ENCODE results near the gene RYK.

RYK gene

GRCh38 chr3:134232951-134233350 is 17.7 kb downstream of the RYK start:
- no peaks in the 10 kb centered on the region for H3K9me3 Mint-ChIP-seq
- H3K4me1 Mint-ChIP-seq: peaks cover 32% of the 10 kb centered on the region
- H3K4me3 Mint-ChIP-seq: no peak overlapping the region
- H3K27ac Mint-ChIP-seq: no peak overlapping the region
- TF ChIP-seq CTCF (IDR thresholded peaks at IDR 0.05; ENCODE audit: unreplicated experiment in 3 of 3): no peak
- H3K27me3 Mint-ChIP-seq (ENCODE audit: low read depth): no peaks in the 10 kb centered on the region
- peaks cover 4% of the 10 kb centered on the region for H3K36me3 Mint-ChIP-seq (ENCODE audit: low read depth)

DNA sequence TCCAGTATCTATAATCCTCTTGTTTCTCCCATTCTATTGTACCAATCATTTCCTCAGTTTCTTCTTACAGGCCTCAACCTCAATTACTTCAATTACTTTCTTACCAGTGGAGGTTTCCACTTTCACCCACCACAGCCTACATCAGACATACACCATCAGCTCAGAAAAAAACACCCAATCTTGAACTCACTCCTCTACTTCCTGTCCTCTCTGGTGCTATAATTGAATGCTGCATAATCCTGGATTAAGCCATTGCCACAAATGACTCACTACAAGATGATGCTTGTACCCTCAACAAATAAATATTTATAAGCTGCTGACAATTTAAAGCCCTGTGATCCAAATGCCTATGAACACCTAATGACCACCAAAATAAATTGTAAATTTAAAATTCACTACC is 18.5 kb downstream of the RYK start:
- no peak for TF ChIP-seq CTCF (IDR thresholded peaks at IDR 0.05; ENCODE audit: unreplicated experiment in 3 of 3)
- Mint-ChIP-seq H3K27me3 (ENCODE audit: low read depth) (no peaks in the 10 kb centered on the region), H3K4me1 (peaks cover 24% of the 10 kb centered on the region), H3K36me3 (ENCODE audit: low read depth) (peaks cover 5% of the 10 kb centered on the region), H3K4me3 (no peak overlapping the region), H3K27ac (no peak overlapping the region), H3K9me3 (no peaks in the 10 kb centered on the region)

- TF ChIP-seq CTCF (IDR thresholded peaks at IDR 0.05; ENCODE audit: unreplicated experiment in 3 of 3): no peak
- peaks cover 17% of the 10 kb centered on the region for H3K4me1 Mint-ChIP-seq
- H3K27me3 Mint-ChIP-seq (ENCODE audit: low read depth): no peaks in the 10 kb centered on the region
- H3K27ac Mint-ChIP-seq: no peak overlapping the region
- no peaks in the 10 kb centered on the region for H3K9me3 Mint-ChIP-seq
- H3K4me3 Mint-ChIP-seq: no peak overlapping the region
- H3K36me3 Mint-ChIP-seq (ENCODE audit: low read depth): peaks cover 5% of the 10 kb centered on the region
Observed at GRCh38 chr3:134231131-134231530, 19.5 kb downstream of the RYK start.

DNA sequence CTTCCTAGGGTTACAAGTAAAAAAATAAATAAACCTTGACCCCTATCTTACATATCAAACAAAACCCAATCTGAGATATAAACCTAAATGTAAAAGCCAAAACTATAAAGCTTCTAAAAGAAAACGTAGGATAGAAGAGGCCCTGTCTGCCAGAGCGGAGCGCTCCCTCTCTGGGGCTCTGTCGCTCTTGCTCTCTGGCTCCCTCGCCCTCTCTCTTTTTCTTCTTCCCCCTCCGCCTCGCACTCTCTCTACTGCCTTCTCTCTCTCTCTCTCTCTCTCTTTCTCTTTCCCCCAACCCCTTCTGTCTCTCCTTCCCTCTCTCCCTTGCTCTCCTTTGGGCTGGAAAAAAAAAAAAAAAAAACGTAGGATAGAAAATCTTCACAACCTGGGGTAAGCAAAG is 21.6 kb downstream of the RYK start:
- Mint-ChIP-seq H3K27ac (no peak overlapping the region), H3K4me3 (no peak overlapping the region), H3K9me3 (no peaks in the 10 kb centered on the region), H3K4me1 (peaks cover 15% of the 10 kb centered on the region), H3K36me3 (ENCODE audit: low read depth) (peaks cover 5% of the 10 kb centered on the region), H3K27me3 (ENCODE audit: low read depth) (no peaks in the 10 kb centered on the region)
- no peak for TF ChIP-seq CTCF (IDR thresholded peaks at IDR 0.05; ENCODE audit: unreplicated experiment in 3 of 3)

GRCh38 chr3:134228479-134228878 is 22.2 kb downstream of the RYK start:
- Mint-ChIP-seq H3K4me1 (peaks cover 20% of the 10 kb centered on the region), H3K27me3 (ENCODE audit: low read depth) (no peaks in the 10 kb centered on the region), H3K36me3 (ENCODE audit: low read depth) (peaks cover 5% of the 10 kb centered on the region), H3K9me3 (no peaks in the 10 kb centered on the region), H3K4me3 (no peak overlapping the region), H3K27ac (no peak overlapping the region)
- TF ChIP-seq CTCF (IDR thresholded peaks at IDR 0.05; ENCODE audit: unreplicated experiment in 3 of 3): no peak

- Mint-ChIP-seq H3K36me3 (ENCODE audit: low read depth) (peaks cover 5% of the 10 kb centered on the region), H3K27ac (no peak overlapping the region), H3K9me3 (no peaks in the 10 kb centered on the region), H3K4me1 (peaks cover 22% of the 10 kb centered on the region), H3K27me3 (ENCODE audit: low read depth) (no peaks in the 10 kb centered on the region), H3K4me3 (no peak overlapping the region)
- no peak for TF ChIP-seq CTCF (IDR thresholded peaks at IDR 0.05; ENCODE audit: unreplicated experiment in 3 of 3)
Observed at GRCh38 chr3:134228035-134228434, 22.6 kb downstream of the RYK start.

Data from nephron (organoid).